ENCODE measurements around the gene CD59. TPM values are rescaled to one million over a fixed set of nuclear protein-coding genes. Genes with fewer than 3 reads are reported as not detected.

Gene CD59
- polyA plus RNA-seq, 1 donor from 2014 or later = 248 TPM

- Histone ChIP-seq H3K9ac (ENCODE audit: low read length) (no peak overlapping the region), H3K9me2 (ENCODE audit: insufficient read depth, low read length) (no peaks in the 10 kb centered on the region), H3K9me3 (ENCODE audit: low read length) (no peaks in the 10 kb centered on the region), H3K27me3 (ENCODE audit: insufficient read depth, low read depth, low read length) (no peaks in the 10 kb centered on the region), H2AFZ (ENCODE audit: low read depth, low read length) (no peak overlapping the region), H3K4me3 (ENCODE audit: low read length) (no peak overlapping the region), H3K36me3 (ENCODE audit: insufficient read depth, low read length) (peaks cover 21% of the 10 kb centered on the region), H4K20me1 (ENCODE audit: insufficient read depth) (no peaks in the 10 kb centered on the region), H3K79me2 (replicated peaks; ENCODE audit: insufficient read depth, low read length) (no peaks in the 10 kb centered on the region), H3K27ac (ENCODE audit: low read length) (no peak overlapping the region), H3F3A (ENCODE audit: insufficient read depth, low read length, poor library complexity, severe bottlenecking) (no peaks in the 10 kb centered on the region), H3K4me2 (ENCODE audit: low read length) (no peak overlapping the region)
- no peak for TF ChIP-seq RAD21 (conservative IDR thresholded peaks at IDR 0.05)
- no peak for TF ChIP-seq EP300 (conservative IDR thresholded peaks at IDR 0.05; ENCODE audit: poor library complexity, severe bottlenecking)
- TF ChIP-seq TAF1 (IDR thresholded peaks at IDR 0.05; ENCODE audit: low read depth) = no peak
- no peak for TF ChIP-seq REST (IDR thresholded peaks at IDR 0.05; ENCODE audit: borderline replicate concordance)
- TF ChIP-seq SMC3 (conservative IDR thresholded peaks at IDR 0.05; ENCODE audit: poor library complexity) = no peak
- TF ChIP-seq MXI1 (conservative IDR thresholded peaks at IDR 0.05; ENCODE audit: poor library complexity, severe bottlenecking) = no peak
- TF ChIP-seq EZH2 (IDR thresholded peaks at IDR 0.05; ENCODE audit: borderline replicate concordance, insufficient read depth, low read length, poor library complexity, severe bottlenecking) = no peak
- TF ChIP-seq CTCF (IDR thresholded peaks at IDR 0.05; ENCODE audit: poor library complexity, severe bottlenecking) = no peak
- TF ChIP-seq POLR2AphosphoS5 (IDR thresholded peaks at IDR 0.05) = no peak
Measured at GRCh38 chr11:33669598-33670249, 66.5 kb downstream of the CD59 start.

GRCh38 chr11:33668951-33669596, 67.1 kb downstream of the CD59 start:
- Histone ChIP-seq H4K20me1 (ENCODE audit: insufficient read depth) (no peaks in the 10 kb centered on the region), H3K79me2 (replicated peaks; ENCODE audit: insufficient read depth, low read length) (no peaks in the 10 kb centered on the region), H3K9me2 (ENCODE audit: insufficient read depth, low read length) (no peaks in the 10 kb centered on the region), H3F3A (ENCODE audit: insufficient read depth, low read length, poor library complexity, severe bottlenecking) (no peaks in the 10 kb centered on the region), H2AFZ (ENCODE audit: low read depth, low read length) (no peak overlapping the region), H3K36me3 (ENCODE audit: insufficient read depth, low read length) (peaks cover 21% of the 10 kb centered on the region), H3K9ac (ENCODE audit: low read length) (no peak overlapping the region), H3K4me3 (ENCODE audit: low read length) (no peak overlapping the region), H3K27me3 (ENCODE audit: insufficient read depth, low read depth, low read length) (no peaks in the 10 kb centered on the region), H3K27ac (ENCODE audit: low read length) (no peak overlapping the region), H3K9me3 (ENCODE audit: low read length) (no peaks in the 10 kb centered on the region), H3K4me2 (ENCODE audit: low read length) (no peak overlapping the region)
- no peak for TF ChIP-seq SMC3 (conservative IDR thresholded peaks at IDR 0.05; ENCODE audit: poor library complexity)
- TF ChIP-seq REST (IDR thresholded peaks at IDR 0.05; ENCODE audit: borderline replicate concordance) = no peak
